Stimulated activated CD4-positive, alpha-beta T cell treated with anti-CD3 and anti-CD28 coated beads, Interleukin-1b, Interleukin-23, amount 100 ng/mL, for 4 hours (primary cell): Measurements from ENCODE around the gene TM9SF2.
"Not testable (repeated sequence)": the region's sequence is repeated elsewhere in the genome, so short reads cannot be mapped to it uniquely, and the experiment has no call there.

Source experiments
- DNase-seq, 2 donors: peaks; one replicate each; pipeline ENCODE4 v3.0.0-alpha.2; 2020; ENCODE audit warnings: low read depth in 2 of 2

The TM9SF2 gene, protein sequence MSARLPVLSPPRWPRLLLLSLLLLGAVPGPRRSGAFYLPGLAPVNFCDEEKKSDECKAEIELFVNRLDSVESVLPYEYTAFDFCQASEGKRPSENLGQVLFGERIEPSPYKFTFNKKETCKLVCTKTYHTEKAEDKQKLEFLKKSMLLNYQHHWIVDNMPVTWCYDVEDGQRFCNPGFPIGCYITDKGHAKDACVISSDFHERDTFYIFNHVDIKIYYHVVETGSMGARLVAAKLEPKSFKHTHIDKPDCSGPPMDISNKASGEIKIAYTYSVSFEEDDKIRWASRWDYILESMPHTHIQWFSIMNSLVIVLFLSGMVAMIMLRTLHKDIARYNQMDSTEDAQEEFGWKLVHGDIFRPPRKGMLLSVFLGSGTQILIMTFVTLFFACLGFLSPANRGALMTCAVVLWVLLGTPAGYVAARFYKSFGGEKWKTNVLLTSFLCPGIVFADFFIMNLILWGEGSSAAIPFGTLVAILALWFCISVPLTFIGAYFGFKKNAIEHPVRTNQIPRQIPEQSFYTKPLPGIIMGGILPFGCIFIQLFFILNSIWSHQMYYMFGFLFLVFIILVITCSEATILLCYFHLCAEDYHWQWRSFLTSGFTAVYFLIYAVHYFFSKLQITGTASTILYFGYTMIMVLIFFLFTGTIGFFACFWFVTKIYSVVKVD

DNA sequence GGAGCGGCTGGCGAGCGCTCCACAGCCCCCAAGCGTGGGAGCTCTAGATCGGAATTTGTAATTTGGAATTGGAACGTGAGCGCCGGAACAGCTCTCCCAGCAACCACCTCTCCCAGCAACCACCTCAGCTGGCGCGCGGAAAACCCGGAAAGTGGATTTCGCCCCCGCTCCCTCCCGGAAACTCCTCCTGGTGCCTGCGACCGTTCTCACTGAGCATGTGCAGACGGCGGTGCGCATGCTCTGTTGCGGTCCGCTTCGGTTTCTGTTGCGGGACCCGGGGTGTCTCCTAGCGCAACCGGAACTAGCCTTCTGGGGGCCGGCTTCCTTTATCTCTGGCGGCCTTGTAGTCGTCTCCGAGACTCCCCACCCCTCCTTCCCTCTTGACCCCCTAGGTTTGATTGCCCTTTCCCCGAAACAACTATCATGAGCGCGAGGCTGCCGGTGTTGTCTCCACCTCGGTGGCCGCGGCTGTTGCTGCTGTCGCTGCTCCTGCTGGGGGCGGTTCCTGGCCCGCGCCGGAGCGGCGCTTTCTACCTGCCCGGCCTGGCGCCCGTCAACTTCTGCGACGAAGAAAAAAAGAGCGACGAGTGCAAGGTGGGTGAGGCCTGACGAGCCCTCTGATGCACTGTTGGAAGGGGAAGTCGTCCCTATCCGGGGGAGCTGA, at the start of gene TM9SF2:
TSS of gene TM9SF2 (plus strand) at position 289 of the 664 bp plus-strand sequence. CDS start at position 424, 135 bp downstream.
- DNase-seq, result peak; percentile 92 to 93

DNA sequence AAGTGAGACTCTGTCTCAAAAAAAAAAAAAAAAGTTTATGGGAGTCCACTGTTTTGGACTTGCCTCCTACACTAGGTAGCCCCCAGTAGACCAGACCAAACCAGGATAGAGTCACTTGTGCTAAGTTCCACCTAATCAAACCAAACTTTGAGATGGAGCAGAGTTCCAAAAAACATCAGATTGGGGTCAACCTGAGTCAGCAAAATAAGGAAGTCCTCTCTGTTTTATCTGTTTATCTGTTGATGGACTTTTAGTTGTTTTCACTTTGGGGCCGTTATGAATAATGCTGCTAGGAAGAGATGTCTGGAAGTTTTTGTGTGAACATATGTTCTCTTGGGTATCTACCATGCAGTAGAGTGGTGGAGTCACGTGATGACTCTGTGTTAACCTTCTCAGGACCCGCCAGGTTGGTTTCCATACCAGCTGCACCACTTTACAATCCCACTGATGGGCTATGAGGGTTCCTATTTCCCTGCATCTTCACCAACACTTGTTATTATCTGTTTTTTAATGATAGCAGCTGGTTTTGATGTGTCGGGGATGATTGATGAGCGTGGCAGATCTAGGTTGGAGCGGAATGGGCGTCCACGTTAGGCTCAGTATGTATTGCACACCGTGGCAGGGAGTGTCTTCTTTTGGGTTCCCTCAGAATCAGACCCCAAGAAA, 46.6 kb upstream of the TM9SF2 start:
- no peak for DNase-seq

DNA sequence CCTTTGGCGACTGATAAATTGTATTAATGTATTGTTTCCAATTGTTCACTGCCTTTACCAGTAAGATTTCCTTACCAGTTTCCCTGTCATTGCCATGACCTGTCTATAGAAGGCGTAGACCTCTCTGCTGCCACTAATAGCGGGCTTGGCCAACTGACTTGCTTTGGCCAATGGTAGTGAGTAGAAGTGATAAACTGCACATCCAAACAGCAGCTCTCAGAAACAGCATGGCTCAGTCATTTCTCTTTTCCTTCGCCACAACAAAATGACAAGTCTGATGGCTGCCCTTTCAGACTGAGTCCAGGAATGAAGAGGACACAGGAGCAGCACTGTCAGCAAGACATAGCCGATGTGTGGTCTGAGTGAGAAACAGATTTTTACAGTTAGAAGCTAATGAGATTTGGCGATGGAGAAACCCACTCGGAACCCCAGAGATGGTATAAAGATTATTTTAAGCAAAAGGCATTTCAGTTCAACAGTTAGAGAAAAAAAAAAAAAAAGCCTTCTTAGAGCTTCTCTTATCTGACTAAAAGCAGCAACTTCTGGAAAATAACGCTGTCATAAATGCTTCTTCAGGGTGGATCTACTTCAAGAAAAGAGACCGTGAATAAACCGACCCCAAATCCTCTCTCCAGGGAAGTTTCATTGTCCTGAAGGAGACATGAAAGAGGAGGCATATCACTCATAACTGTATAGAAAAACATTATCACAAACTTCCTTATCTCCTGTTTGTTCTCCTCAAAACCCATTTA, 42.0 kb upstream of the TM9SF2 start:
- DNase-seq, result no peak

DNA sequence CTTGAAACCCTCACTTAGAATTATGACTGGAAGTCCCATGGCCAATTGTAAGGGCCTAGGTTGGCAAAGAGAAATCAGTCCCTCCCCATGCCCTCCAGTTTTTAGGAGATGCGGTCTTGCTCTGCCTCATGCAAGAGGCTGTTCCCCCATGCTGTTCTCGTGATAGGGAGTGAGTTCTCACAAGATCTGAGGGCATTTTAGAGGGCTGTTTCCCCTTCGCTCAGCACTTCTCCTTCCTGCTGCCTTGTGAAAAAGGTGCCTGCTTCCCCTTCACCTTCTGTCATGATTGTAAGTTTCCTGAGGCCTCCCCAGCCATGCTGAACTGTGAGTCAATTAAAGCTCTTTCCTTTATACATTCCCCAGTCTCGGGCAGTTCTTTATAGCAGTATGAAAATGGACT, 40.5 kb upstream of the TM9SF2 start:
- DNase-seq, result not testable (repeated sequence)

DNA sequence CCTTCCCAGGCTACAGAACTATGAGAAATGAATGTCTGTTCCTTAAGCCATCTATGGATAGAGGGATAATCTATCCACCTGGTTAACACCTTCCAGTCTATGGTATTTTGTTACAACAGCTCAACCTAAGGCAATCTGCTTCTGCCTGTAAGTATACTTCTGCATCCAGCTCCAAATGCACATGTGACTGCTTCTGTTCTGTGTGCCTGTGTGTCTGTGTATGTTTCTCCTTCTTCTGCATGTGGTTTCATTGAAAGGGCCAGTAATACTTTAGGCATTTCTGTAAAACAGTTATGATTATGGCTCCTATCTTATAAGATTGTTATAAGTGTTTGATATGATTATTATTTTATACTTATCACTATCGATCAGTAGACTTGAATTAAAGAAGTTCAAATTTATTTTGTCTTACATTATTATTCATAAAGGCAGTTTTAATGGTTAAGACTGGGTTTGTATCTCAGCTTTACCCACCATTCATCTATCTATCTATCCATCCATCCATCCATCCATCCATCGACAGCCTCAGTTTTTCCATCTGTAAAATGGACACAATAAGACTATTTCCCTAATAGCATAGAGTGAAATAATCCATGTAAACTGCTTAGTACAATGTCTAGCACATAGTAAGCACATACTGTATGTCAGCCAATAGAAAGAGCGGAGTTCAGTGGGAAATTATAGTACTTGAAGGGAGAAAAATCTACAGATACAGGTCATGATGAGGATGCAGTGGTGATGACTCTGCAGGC, 37.5 kb upstream of the TM9SF2 start:
- no peak for DNase-seq

DNA sequence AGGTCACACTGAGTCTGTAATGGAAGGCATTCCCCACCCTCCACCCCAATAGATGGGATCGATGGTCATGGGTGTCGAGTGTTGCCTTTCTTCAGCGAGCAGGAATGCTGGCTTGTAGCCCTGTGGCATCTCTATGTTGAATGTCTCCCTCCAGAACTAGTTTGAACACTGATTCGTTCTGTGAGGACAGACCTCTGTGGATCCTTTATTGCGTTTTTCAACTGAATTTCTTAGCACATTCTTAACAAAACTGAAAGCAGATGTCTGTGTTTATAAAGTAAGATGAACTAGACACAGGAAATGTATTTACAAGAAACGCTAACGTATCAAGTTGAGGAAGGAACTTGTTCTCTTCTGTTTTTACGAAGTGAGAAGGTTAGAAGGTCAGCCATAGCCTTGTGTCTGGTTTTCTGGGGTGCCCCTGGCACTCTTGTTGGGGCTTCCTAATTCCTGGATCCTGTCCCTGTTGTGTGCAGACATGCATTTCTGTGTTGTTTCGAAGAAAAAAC, 36.8 kb upstream of the TM9SF2 start:
- DNase-seq, result no peak

DNA sequence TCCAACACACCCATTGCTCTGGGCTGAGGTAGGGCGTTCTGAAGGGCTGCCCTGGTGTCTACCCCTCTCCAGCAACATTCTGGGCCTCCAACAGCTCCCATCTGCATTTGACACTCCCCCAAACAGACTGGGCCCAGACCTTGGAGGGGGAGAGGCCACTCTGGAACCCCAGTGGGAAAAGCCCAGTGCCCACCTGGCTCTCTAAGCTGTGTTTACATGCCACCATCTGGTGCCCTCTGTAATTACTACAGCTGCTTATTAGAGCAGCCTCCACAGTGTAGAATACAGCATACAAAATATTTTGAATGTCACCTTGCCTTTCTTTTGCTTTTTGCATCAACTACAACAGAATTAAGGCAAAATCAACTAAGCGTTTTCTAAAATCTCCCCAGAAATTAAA, 35.8 kb upstream of the TM9SF2 start:
- DNase-seq, result no peak

DNA sequence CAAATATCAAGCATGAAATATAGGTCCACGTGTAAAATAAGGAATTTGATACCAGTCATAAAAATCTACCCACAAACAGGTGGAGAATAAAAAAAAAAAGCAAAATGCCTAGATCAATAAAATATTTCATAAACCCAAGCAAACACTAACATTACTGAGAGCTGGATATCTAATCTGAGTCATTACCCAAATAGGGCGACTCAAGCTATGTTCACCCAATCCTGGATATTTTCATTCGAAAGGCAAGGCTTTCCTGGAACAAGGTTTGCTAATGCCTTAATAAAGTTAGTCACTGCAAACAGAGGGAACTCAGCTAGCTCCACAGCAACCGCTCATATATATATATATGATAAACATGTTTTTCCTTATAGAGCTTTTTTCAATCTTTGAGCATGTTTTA, 33.5 kb upstream of the TM9SF2 start:
- no peak for DNase-seq

DNA sequence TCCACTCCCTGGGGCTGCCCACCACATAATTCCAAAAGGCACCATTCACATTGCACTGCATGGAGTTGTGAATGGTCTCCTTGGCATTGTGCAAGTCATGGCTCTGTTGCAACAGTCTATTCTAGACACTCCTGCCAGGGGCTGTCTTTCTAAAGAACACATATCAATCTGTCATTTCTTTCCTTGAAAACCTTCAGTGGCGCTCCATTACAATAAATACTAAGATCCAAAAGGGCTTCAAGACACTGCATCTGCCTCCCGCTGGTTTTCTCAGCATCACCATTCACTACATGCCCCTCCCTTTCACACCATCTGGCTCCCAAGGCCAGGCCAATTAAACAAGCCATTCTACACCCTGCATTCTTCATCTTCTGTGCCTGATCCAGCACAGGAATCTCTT, 32.2 kb upstream of the TM9SF2 start:
- DNase-seq, result no peak

DNA sequence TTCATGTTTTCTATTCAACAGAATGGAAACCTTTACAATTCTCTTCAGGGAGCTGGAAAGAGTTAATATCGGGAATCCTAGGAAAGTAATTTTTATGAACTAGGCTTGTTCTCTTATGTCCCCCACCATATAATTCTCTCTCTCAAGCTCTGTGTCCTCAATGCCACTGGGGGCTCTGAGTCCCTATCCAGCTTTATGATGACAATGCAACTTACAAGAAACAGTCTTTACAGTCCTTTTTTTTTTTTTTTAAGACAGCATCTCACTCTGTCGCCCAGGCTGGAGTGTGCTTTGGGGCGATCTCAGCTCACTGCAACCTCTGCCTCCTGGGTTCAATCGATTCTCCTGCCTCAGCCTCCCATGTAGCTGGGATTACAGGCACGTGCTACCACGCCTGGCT, 31.2 kb upstream of the TM9SF2 start:
- no peak for DNase-seq

DNA sequence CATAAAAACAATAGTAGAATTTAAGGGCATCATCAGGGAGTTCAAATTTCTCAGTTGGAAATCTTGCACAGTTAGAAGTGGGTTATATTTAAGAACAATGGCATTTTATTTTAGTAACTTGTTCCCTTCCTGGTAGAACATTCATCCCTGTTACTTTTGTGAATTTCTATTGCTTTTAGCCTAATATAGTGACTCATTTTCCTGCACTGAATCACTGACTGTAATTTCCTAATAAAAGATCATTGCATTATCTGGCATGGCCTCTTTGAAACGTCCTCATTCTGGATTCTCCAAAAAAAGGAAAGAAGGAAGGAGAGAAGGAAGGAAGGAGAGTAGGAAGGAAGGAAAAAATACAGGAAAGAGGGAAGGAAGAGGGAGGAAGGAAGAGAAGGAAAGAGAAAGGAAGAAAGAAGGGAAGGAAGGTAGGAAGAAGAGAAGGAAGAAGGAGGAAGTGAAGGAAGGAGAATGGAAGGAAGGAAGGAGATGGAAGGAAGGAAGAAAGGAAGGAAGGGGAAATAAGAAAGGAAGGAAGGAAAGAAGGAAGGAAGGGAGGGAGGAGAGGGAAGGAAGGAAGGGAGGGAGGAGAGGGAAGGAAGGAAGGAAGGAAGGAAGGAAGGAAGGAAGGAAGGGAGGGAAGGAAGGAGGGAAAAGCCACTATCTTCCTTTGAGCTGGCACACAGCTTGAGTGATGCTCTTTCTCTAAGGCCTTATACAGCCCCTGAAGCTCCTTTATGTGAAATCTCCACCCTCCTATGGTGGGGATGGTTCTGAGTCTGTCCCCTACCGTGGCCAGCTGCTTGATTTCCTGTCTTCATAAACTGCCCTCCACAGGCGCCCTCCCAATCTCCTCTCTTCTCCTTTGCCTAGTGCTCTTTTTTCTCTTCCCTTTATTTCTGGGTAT, 29.8 kb upstream of the TM9SF2 start:
- no peak for DNase-seq

DNA sequence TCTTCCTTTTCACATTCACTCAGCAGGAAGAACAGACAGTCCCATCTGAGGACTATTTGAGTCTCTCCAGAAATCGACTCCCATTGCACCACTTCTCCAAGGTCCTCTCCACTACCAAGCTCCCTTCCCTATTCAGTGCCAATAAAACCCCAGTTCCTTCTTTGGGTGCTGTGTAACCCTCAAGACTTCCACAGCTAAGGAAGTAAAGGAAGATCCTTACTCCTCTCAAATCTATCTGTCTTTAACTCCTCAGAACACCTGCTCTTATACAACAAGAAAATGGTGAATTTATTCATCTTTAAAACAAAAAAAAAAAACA, 29.2 kb upstream of the TM9SF2 start:
- no peak for DNase-seq

DNA sequence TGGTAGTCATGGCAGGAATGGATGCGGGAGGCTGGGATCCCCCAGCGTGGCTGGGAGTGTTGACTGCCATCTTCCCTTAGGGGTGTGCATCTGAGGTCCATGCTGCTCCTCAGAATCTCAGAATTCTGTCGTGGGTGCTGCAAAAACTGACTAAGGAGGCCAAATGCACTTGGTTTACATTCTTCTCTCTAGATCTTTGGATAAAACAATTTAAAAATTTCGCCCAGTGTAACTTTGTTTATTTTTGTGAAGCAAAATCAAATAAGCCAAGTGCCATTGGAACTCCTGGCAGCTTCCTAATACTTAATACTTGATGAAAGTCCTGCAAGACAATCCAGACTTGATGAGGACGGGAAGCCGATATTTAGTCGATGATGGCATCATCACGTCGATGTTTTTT, 27.8 kb upstream of the TM9SF2 start:
- DNase-seq, result no peak

DNA sequence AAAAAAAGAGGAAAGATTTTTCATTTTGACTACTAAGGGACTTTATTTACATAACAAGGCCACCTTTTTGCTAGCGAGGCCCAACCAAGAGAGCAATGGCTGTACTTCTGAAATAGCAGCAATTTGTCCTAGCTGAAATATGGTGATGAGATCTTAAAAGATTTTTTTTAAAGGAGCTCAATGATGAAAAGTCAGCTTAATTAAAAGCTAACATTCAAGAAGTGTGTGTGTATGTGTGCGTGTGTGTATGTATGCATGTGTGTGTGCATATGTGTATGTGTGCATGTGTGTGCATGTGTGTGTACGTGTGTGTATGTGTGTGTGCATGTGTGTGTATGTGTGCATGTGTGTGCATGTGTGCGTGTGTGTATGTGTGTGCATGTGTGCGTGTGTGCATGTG, 24.6 kb upstream of the TM9SF2 start:
- no peak for DNase-seq

DNA sequence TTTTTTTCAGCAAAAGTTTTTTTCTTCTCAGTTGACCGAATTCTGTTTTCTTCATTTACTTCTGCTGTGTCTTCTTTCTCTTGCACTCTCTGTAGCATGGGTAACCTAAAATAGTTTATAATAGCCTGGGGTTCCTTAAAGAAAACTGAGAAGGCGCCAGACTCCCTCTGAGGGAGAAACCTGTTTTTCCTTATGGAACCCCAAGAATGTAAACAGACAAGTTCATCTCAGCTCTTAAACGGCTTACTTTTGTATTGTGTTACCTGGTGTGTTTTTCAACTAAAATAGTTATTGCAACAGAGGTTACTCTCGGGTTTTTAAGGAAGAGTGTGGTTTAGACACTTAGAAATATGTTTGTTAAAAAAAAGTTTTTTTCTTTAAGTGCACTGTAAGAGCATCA, 23.8 kb upstream of the TM9SF2 start:
- no peak for DNase-seq

DNA sequence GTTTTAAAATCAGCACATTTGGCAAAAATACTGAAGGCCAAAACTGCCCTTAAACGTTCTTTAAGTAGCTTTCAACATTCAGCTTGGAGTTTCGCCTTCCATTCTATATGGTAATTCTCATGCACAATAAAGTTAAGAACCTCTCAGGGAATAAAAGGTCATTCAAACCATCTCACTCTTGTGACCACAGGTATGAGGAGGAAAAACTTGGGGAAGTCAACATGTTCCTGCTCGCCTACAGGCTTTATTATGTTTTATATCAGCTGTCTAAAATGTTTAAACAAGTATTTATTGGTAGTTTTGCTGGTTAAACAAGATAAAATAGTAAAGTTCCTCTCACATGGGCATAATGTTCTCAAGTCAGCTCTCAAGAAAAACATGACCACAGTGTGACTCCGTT, 19.9 kb upstream of the TM9SF2 start:
- DNase-seq, result no peak

DNA sequence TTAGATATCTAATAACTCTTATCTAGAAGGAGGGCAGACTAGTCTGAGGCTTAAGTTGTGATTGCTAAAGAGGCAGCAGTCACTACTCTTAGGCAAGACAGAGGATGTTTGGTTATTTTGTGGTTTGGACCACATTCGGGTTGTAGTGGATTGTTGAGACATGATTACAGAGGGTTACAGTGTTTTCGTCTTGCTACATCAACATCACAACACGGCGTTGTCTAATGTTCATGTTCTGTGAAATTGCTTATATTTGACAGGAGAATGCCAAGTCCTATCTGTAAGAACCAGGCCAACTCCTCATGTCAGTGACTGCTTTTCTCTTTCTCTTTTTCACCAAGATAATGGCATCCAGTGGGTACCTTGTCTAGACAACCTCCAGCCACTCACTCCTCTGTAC, 16.8 kb upstream of the TM9SF2 start:
- DNase-seq, result no peak

DNA sequence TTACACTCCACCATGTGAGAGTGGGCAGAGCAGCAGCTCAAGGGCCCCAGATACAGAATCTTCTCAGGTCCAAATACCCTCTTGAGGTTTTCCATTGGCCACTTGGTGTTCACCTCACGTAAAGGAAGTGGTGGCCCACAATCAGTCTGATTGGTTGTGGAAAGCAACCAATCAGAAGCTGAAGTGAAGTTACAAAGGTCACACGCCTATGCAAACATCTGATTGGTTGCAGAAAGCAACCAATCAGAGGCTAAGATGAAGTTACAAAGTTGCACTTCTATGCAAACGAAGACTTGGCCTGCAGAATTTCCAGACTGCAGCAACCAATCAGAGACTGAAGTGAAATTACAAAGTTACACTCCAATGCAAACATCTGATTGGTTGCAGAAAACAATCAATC, 14.3 kb upstream of the TM9SF2 start:
- no peak for DNase-seq

DNA sequence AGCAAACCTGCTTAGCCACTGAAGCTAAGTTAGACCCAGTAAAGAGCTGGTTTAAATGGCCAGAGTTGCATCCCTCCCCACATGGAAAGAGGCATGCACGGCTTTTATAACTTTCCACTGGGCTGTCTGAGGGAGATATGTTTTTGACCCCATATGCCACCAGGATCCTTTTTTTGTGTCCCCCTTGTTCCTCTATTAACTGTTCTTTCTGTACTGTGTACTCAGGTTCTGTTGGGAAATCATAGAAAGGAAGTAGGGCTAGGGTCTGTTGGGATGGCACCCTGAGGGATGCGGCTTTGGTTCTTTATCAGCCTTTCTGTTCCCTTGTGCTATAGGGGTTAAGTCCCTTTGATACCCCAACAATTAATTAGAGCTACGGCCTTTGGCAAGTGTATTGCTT, 12.2 kb upstream of the TM9SF2 start:
- DNase-seq, result no peak

DNA sequence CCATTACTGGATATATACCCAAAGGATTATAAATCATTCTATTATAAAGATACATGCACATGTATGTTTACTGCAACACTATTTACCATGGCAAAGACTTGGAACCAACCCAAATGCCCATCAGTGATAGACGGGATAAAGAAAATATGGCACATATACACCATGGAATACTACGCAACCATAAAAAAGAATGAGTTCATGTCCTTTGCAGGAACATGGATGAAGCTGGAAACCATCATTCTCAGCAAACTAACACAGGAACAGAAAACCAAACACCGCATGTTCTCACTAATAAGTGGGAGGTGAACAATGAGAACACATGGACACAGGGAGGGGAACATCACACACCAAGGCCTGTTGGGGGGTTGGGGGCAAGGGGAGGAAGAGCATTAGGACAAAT, 9.5 kb upstream of the TM9SF2 start:
- not testable (repeated sequence) for DNase-seq
